HepG2 (cell line): ENCODE measurements around the gene EFCAB14. TPM values are rescaled to one million over a fixed set of nuclear protein-coding genes. Genes with fewer than 3 reads are reported as not detected.

ENCODE experiments used
- ATAC-seq: fragments of 200-7000 bp; cut with Tn5 transposase; 3 replicates; pipeline ENCODE4 v1.9.1; 2020; ENCODE audit warnings: mild to moderate bottlenecking, moderate library complexity
- BruUV-seq: library from RNA; stranded (reverse); fragments of 400-500 nt; replicated peaks from 2 replicates; lab custom pipeline; 2021; lab: Mats Ljungman, UMichigan
- CTCF ChIA-PET: fragments of 300-600 bp; formaldehyde crosslinking; extraction: SDS; loops from one replicate; lab custom pipeline; 2021; ENCODE audit warnings: low total read pairs, inconsistent platforms, low intra/inter-chr PET ratio; lab: Yijun Ruan, JAX
- POLR2A ChIA-PET: fragments of 350-600 bp; sonication (Branson Sonifier 250); formaldehyde crosslinking; loops from one replicate; lab custom pipeline; 2020; ENCODE audit warnings: antibody characterized with exemption, inconsistent platforms; lab: Yijun Ruan, JAX
- DNase-seq: peaks from one replicate; pipeline ENCODE4 v3.0.0-alpha.2; 2015; ENCODE audit warnings: low spot score
- FAIRE-seq: peaks from 3 replicates; lab custom pipeline; 2011; peaks lifted over from hg19 to GRCh38; lab: Jason Lieb, UNC
- H2AFZ ChIP-seq: one replicate; pipeline ENCODE4 v1.6.1; 2011; ENCODE audit warnings: low read length, inconsistent platforms
- H3K27ac ChIP-seq: fragments of 300-600 bp; 3 replicates; pipeline ENCODE4 v1.8.0; 2011; ENCODE audit warnings: mixed run types, mild to moderate bottlenecking, mixed read lengths, low read length, inconsistent platforms; ENCODE audit not compliant: insufficient read depth; ENCODE audit errors: extremely low read length
- H3K27me3 ChIP-seq, 2 experiments: fragments of 200-600 bp in 1 of 2; 2 replicates in 1 of 2; 3 replicates in 1 of 2; pipeline versions ENCODE4 v1.6.0 to v1.8.0; 2011; ENCODE audit warnings: low read length in 2 of 2, mild to moderate bottlenecking in 2 of 2, moderate library complexity in 2 of 2, inconsistent platforms in 1 of 2; ENCODE audit not compliant: insufficient read depth in 2 of 2, control insufficient read depth in 1 of 2
- H3K36me3 ChIP-seq, 2 experiments: fragments of 200-600 bp in 1 of 2; replicated peaks in 1 of 2; 2 replicates in 1 of 2; 3 replicates in 1 of 2; pipeline versions ENCODE4 v1.5.1 to v1.8.0; 2011; ENCODE audit warnings: low read length in 2 of 2, inconsistent platforms in 1 of 2; ENCODE audit not compliant: insufficient read depth in 2 of 2, control insufficient read depth in 1 of 2
- H3K4me1 ChIP-seq: 2 replicates; pipeline ENCODE4 v1.5.1; 2012; ENCODE audit warnings: low read length, inconsistent platforms; ENCODE audit not compliant: insufficient read depth
- H3K4me2 ChIP-seq: 2 replicates; pipeline ENCODE4 v1.6.0; 2011; ENCODE audit warnings: low read depth, low read length, inconsistent platforms
- H3K4me3 ChIP-seq, 3 experiments: fragments of 200-600 bp in 1 of 3; sonication (generic), shearing (Covaris generic) in 1 of 3; replicated peaks in 1 of 3; 2 replicates each; pipeline ENCODE4 v1.5.1; 2011 to 2016; ENCODE audit warnings: low read length in 3 of 3, inconsistent platforms in 2 of 3, low read depth in 2 of 3, mild to moderate bottlenecking in 2 of 3, control low read depth in 1 of 3, mixed read lengths in 1 of 3; ENCODE audit not compliant: insufficient read depth in 1 of 3
- H3K79me2 ChIP-seq: one replicate; pipeline ENCODE4 v1.6.1; 2011; ENCODE audit warnings: low read length, inconsistent platforms; ENCODE audit not compliant: insufficient read depth
- H3K9ac ChIP-seq: 2 replicates; pipeline ENCODE4 v1.6.0; 2011; ENCODE audit warnings: mild to moderate bottlenecking, low read depth, low read length, inconsistent platforms; ENCODE audit not compliant: insufficient read depth
- H3K9me3 ChIP-seq: 2 replicates; pipeline ENCODE4 v1.5.1; 2012; ENCODE audit warnings: mild to moderate bottlenecking, low read length
- H4K20me1 ChIP-seq: 2 replicates; pipeline ENCODE4 v1.6.0; 2011; ENCODE audit warnings: inconsistent platforms, mild to moderate bottlenecking, low read length, moderate library complexity; ENCODE audit not compliant: insufficient read depth
- AGO1 ChIP-seq: fragments of 200-400 bp; formaldehyde crosslinking; IDR thresholded peaks from 2 replicates; pipeline ENCODE4 v1.6.1; 2017; ENCODE audit warnings: mild to moderate bottlenecking, low read depth, low read length, moderate library complexity; ENCODE audit not compliant: poor library complexity, severe bottlenecking
- CBX2 ChIP-seq, 2 experiments: fragments of 200-600 bp in 1 of 2; sonication (generic); formaldehyde crosslinking in 1 of 2; IDR thresholded peaks; 2 replicates each; pipeline versions ENCODE4 v1.7.0 to v1.8.1; 2018 to 2022; ENCODE audit warnings: low read depth in 2 of 2, low read length in 1 of 2, mild to moderate bottlenecking in 1 of 2, missing genetic modification reagents in 1 of 2
- PBX3 ChIP-seq: sonication (generic); formaldehyde crosslinking; IDR thresholded peaks from 2 replicates; pipeline ENCODE4 v1.8.1; 2023; ENCODE audit warnings: missing genetic modification reagents, inconsistent platforms, borderline replicate concordance
- PHF20 ChIP-seq: sonication (generic); formaldehyde crosslinking; IDR thresholded peaks from 2 replicates; pipeline ENCODE4 v1.5.0; 2020; ENCODE audit warnings: mild to moderate bottlenecking, missing genetic modification reagents
- RBFOX2 ChIP-seq: fragments of 200-400 bp; formaldehyde crosslinking; IDR thresholded peaks from 2 replicates; pipeline ENCODE4 v1.6.1; 2017; ENCODE audit warnings: low read depth, mild to moderate bottlenecking, low read length
- SP4 ChIP-seq: sonication (generic); formaldehyde crosslinking; IDR thresholded peaks from 2 replicates; pipeline ENCODE4 v1.8.1; 2023; ENCODE audit warnings: mild to moderate bottlenecking, missing genetic modification reagents
- ZNF558 ChIP-seq: sonication (generic); formaldehyde crosslinking; IDR thresholded peaks from 2 replicates; pipeline ENCODE4 v1.9.0; 2022; ENCODE audit warnings: mild to moderate bottlenecking, missing genetic modification reagents, borderline replicate concordance
- WGBS: methylation state at CpG from one replicate; pipeline ENCODE4 v1.1.6; 2017; ENCODE audit warnings: low lambda C conversion rate; 5-methylcytosine and 5-hydroxymethylcytosine counted together
- in situ Hi-C: cut with HindIII; loops from 2 replicates; pipeline ENCODE4 v1.10.0; 2017; ENCODE audit warnings: low pct_unique_long_range_greater_than_20kb; ENCODE audit not compliant: extremely low pct_ligation_motif_present
- intact Hi-C: fragments of 100-400 bp; cut with micrococcal nuclease; formaldehyde crosslinking; loops from one replicate; pipeline ENCODE4 v1.10.0; 2022; ENCODE audit not compliant: unreplicated experiment
- polyA plus RNA-seq, 8 experiments: library from polyadenylated mRNA; depleted of rRNA in 3 of 8; stranded (reverse) in 7 of 8; unstranded in 1 of 8; fragments of >200 nt; fragmentation: Illumina TruSeq in 4 of 8; extraction: Trizol in 4 of 8; gene quantifications; 2 replicates each; pipeline versions ENCODE4 v1.2.1 to v1.2.3, GENCODE V29; 2011 to 2016; ENCODE audit warnings: low read depth in 4 of 8, missing spikeins in 1 of 8, mixed read lengths in 1 of 8; ENCODE audit not compliant: insufficient read depth in 1 of 8
- total RNA-seq, 5 experiments: library from RNA; depleted of rRNA; stranded (reverse); fragments of >200 nt; fragmentation: Illumina TruSeq; extraction: Trizol; gene quantifications; 2 replicates each; pipeline ENCODE4 v1.2.3, GENCODE V29; 2016; ENCODE audit warnings: low read depth in 1 of 5

Gene EFCAB14
- total and polyA plus RNA-seq, 2 of the 13 experiments (the other 11 are each of a cell fraction or from before 2014, with no cell fraction given): 13.4 to 17.9 TPM

DNA sequence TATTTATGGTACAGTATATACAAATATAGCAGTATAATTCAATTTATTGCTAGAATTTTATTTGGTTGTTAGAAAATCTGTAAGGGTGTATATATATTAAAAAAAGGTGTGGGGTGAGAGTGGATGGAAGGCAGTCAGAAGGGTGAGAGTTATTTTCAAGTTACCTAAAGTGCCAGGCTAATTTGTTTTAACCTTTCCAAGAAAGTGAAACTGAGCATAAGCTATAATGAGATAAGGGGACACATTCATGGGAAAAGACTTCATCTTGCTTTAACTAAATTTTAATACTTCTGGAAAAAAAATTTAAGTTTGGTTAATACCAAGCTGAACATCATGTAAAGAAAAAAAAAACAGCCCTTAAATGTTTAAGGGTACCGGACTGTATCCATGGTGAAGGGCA is 42.4 kb downstream of the EFCAB14 start:
- Histone ChIP-seq H4K20me1 (no peaks in the 10 kb centered on the region), H3K36me3 (peaks cover 12 to 37% of the 10 kb centered on the region in 2 experiments; a peak in 4 of 5 replicates), H2AFZ (no peak overlapping the region), H3K4me1 (peaks cover 8% of the 10 kb centered on the region), H3K27me3 (no peaks in the 10 kb centered on the region), H3K27ac (no peak overlapping the region), H3K9me3 (no peaks in the 10 kb centered on the region), H3K4me2 (no peak overlapping the region), H3K79me2 (no peaks in the 10 kb centered on the region), H3K4me3 (no peak overlapping the region), H3K9ac (no peak overlapping the region)
- in situ Hi-C loops: no loop called here
- TF ChIP-seq ZNF558 (CRISPR knock-in tag) (no peak), PHF20 (CRISPR knock-in tag) (no peak), PBX3 (CRISPR knock-in tag) (no peak), SP4 (CRISPR knock-in tag) (no peak), RBFOX2 (no peak), AGO1 (no peak), CBX2 (IDR thresholded peaks at IDR 0.05; ENCODE audit: low read depth, low read length) (no peak), CBX2 (CRISPR knock-in tag; IDR thresholded peaks at IDR 0.05; ENCODE audit: low read depth) (no peak)
- CTCF ChIA-PET: no interaction called here
- no peak for DNase-seq
- FAIRE-seq: no peak
- BruUV-seq: no TSS peak
- 100% methylated on average over 1 of the region's 1 CpG for WGBS
- POLR2A ChIA-PET: interaction anchor here (0.5 to 1.9 kb wide), 3 partner anchors 9 to 649 kb away, joined by 3 to 6 read pairs (median 4); partner anchors contain the start of genes ATPAF1 and MOB3C
- intact Hi-C loops: no loop called here
- no peak for ATAC-seq
